Karpas-422 (cell line): ENCODE data around the gene CAMSAP2. TPM values are rescaled to one million over a fixed set of nuclear protein-coding genes. Genes with fewer than 3 reads are reported as not detected.
A peak's percentile ranks its signal among the peaks of the same experiment; 100 is the strongest.
"Not testable (repeated sequence)": the region's sequence is repeated elsewhere in the genome, so short reads cannot be mapped to it uniquely, and the experiment has no call there.

Source experiments
- DNase-seq: peaks from one replicate; pipeline ENCODE4 v3.0.0-alpha.2; 2015
- H2AFZ ChIP-seq: fragments of 200-600 bp; sonication (generic); 2 replicates; pipeline ENCODE4 v1.6.1; 2014; ENCODE audit warnings: antibody characterized with exemption, low read length, mixed read lengths
- H3K27ac ChIP-seq: fragments of 200-600 bp; sonication (generic); 2 replicates; pipeline ENCODE4 v1.5.1; 2014; ENCODE audit warnings: mild to moderate bottlenecking, low read length, moderate library complexity
- H3K27me3 ChIP-seq: fragments of 200-600 bp; sonication (generic); 2 replicates; pipeline ENCODE4 v1.6.1; 2014; ENCODE audit warnings: low read length, mixed read lengths
- H3K36me3 ChIP-seq: fragments of 200-600 bp; sonication (generic); 2 replicates; pipeline ENCODE4 v1.6.1; 2014; ENCODE audit warnings: low read length, mixed read lengths; ENCODE audit not compliant: insufficient read depth
- H3K4me1 ChIP-seq: fragments of 200-600 bp; sonication (generic); 2 replicates; pipeline ENCODE4 v1.6.1; 2014; ENCODE audit warnings: mild to moderate bottlenecking, low read length, mixed read lengths
- H3K4me2 ChIP-seq: fragments of 200-600 bp; sonication (generic); 2 replicates; pipeline ENCODE4 v1.6.1; 2014; ENCODE audit warnings: low read length, low read depth, mild to moderate bottlenecking; ENCODE audit not compliant: poor library complexity, severe bottlenecking
- H3K4me3 ChIP-seq: fragments of 200-600 bp; sonication (generic); 2 replicates; pipeline ENCODE4 v1.5.1; 2014; ENCODE audit warnings: mild to moderate bottlenecking, antibody characterized with exemption, low read length, mixed read lengths
- H3K79me2 ChIP-seq: fragments of 200-600 bp; sonication (generic); 2 replicates; pipeline ENCODE4 v1.6.1; 2014; ENCODE audit warnings: mild to moderate bottlenecking, low read length, mixed read lengths
- H3K9ac ChIP-seq: fragments of 200-600 bp; sonication (generic); 2 replicates; pipeline ENCODE4 v1.6.0; 2014; ENCODE audit warnings: low read length
- H3K9me2 ChIP-seq: fragments of 200-600 bp; sonication (generic), shearing (Covaris generic); replicated peaks from 2 replicates; pipeline ENCODE4 v1.6.0; 2014; ENCODE audit warnings: mild to moderate bottlenecking, low read length, moderate library complexity; ENCODE audit not compliant: insufficient read depth
- H3K9me3 ChIP-seq: fragments of 300-700, 200-600 bp; sonication (generic); 2 replicates; pipeline ENCODE4 v1.6.1; 2014; ENCODE audit warnings: low read length, mixed read lengths
- H4K20me1 ChIP-seq: fragments of 200-600 bp; sonication (generic); 2 replicates; pipeline ENCODE4 v1.6.1; 2014; ENCODE audit warnings: mild to moderate bottlenecking, antibody characterized with exemption, low read length, low read depth; ENCODE audit not compliant: insufficient read depth
- total RNA-seq: library from RNA; depleted of rRNA; stranded (reverse); fragments of >200 nt; shearing (Covaris generic); gene quantifications from 2 replicates; pipeline ENCODE4 v1.2.3, GENCODE V29; 2014; ENCODE audit warnings: low replicate concordance

Gene CAMSAP2
- total RNA-seq, 1 experiment from 2014 or later: 56.5 TPM

- Histone ChIP-seq H3K4me2 (peak overlapping the region; percentile 84), H2AFZ (no peak overlapping the region), H3K9me3 (no peaks in the 10 kb centered on the region)
Observed at GRCh38 chr1:200740571-200741208, 2.0 kb downstream of the CAMSAP2 start.

GRCh38 chr1:200741551-200742207 lies 3.0 kb downstream of the CAMSAP2 start:
- H3K9me3 ChIP-seq: no peaks in the 10 kb centered on the region
- peak overlapping the region; percentile 81 for H3K9ac ChIP-seq
- no peak overlapping the region for H2AFZ ChIP-seq
- H3K4me2 ChIP-seq: peak overlapping the region; percentile 84
- H3K9me2 ChIP-seq: no peaks in the 10 kb centered on the region
- peaks cover 26% of the 10 kb centered on the region for H3K36me3 ChIP-seq
- peak overlapping the region; percentile 77 for H3K4me3 ChIP-seq
- peaks cover 57% of the 10 kb centered on the region for H3K4me1 ChIP-seq
- peak; percentile 89 for DNase-seq
- H3K27me3 ChIP-seq: no peaks in the 10 kb centered on the region
- H3K79me2 ChIP-seq: peaks cover 73% of the 10 kb centered on the region
- H3K27ac ChIP-seq: peak overlapping the region; percentile 98
- H4K20me1 ChIP-seq: no peaks in the 10 kb centered on the region

More at GRCh38 chr1:200740571-200741208, 2.0 kb downstream of the CAMSAP2 start:
- peak overlapping the region; percentile 98 for H3K27ac ChIP-seq
- H3K79me2 ChIP-seq: peaks cover 63% of the 10 kb centered on the region
- H3K4me1 ChIP-seq: peaks cover 50% of the 10 kb centered on the region
- H3K36me3 ChIP-seq: peaks cover 19% of the 10 kb centered on the region
- peak overlapping the region; percentile 77 for H3K4me3 ChIP-seq
- H3K9me2 ChIP-seq: no peaks in the 10 kb centered on the region
- no peaks in the 10 kb centered on the region for H4K20me1 ChIP-seq
- no peaks in the 10 kb centered on the region for H3K27me3 ChIP-seq
- DNase-seq: peak; percentile 58
- H3K9ac ChIP-seq: peak overlapping the region; percentile 81

- no peak for DNase-seq
- H3K27ac ChIP-seq: peak overlapping the region; percentile 98
- no peaks in the 10 kb centered on the region for H3K27me3 ChIP-seq
- peaks cover 8% of the 10 kb centered on the region; the same call in 1 of the 2 replicates for H4K20me1 ChIP-seq
- H3K4me1 ChIP-seq: peaks cover 67% of the 10 kb centered on the region
- H3K4me2 ChIP-seq: peak overlapping the region; percentile 56
- no peak overlapping the region; the same call in 1 of the 2 replicates for H3K9ac ChIP-seq
- H3K9me3 ChIP-seq: no peaks in the 10 kb centered on the region
- H3K4me3 ChIP-seq: peak overlapping the region; percentile 26
- peaks cover 46% of the 10 kb centered on the region for H3K36me3 ChIP-seq
- H2AFZ ChIP-seq: no peak overlapping the region
- H3K79me2 ChIP-seq: peaks cover 94% of the 10 kb centered on the region
- H3K9me2 ChIP-seq: no peaks in the 10 kb centered on the region
Observed at GRCh38 chr1:200744143-200744542, 5.5 kb downstream of the CAMSAP2 start.

GRCh38 chr1:200749090-200749489 lies 10.4 kb downstream of the CAMSAP2 start:
- Histone ChIP-seq H3K9me2 (no peaks in the 10 kb centered on the region), H3K4me3 (no peak overlapping the region), H3K27ac (peak overlapping the region; percentile 14), H2AFZ (no peak overlapping the region), H3K4me2 (no peak overlapping the region), H3K9ac (no peak overlapping the region), H3K27me3 (no peaks in the 10 kb centered on the region), H3K4me1 (peaks cover 45% of the 10 kb centered on the region), H3K79me2 (peaks cover 98% of the 10 kb centered on the region), H3K9me3 (no peaks in the 10 kb centered on the region), H4K20me1 (peaks cover 9% of the 10 kb centered on the region; the same call in 1 of the 2 replicates), H3K36me3 (peaks cover 47% of the 10 kb centered on the region)
- no peak for DNase-seq

- not testable (repeated sequence) for H3K27ac ChIP-seq, H4K20me1 ChIP-seq, H3K9me2 ChIP-seq, H3K9ac ChIP-seq, H3K9me3 ChIP-seq, DNase-seq, H3K4me2 ChIP-seq, H3K4me3 ChIP-seq, H2AFZ ChIP-seq, H3K27me3 ChIP-seq
- peaks cover 30% of the 10 kb centered on the region for H3K4me1 ChIP-seq
- peaks cover 42% of the 10 kb centered on the region for H3K36me3 ChIP-seq
- H3K79me2 ChIP-seq: peaks cover 97% of the 10 kb centered on the region
Observed at GRCh38 chr1:200750749-200751148, 12.1 kb downstream of the CAMSAP2 start.

GRCh38 chr1:200751717-200752116 lies 13.0 kb downstream of the CAMSAP2 start:
- H3K79me2 ChIP-seq: peaks cover 97% of the 10 kb centered on the region
- H3K9me3 ChIP-seq: no peaks in the 10 kb centered on the region
- H3K27ac ChIP-seq: no peak overlapping the region
- H3K4me3 ChIP-seq: no peak overlapping the region
- no peak overlapping the region for H2AFZ ChIP-seq
- no peaks in the 10 kb centered on the region for H3K27me3 ChIP-seq
- no peaks in the 10 kb centered on the region for H3K9me2 ChIP-seq
- no peak overlapping the region for H3K9ac ChIP-seq
- peaks cover 25% of the 10 kb centered on the region for H3K4me1 ChIP-seq
- no peak for DNase-seq
- H3K4me2 ChIP-seq: no peak overlapping the region
- peaks cover 9% of the 10 kb centered on the region; the same call in 1 of the 2 replicates for H4K20me1 ChIP-seq
- peaks cover 37% of the 10 kb centered on the region for H3K36me3 ChIP-seq

- Histone ChIP-seq H3K9me3 (no peaks in the 10 kb centered on the region), H3K4me3 (no peak overlapping the region), H3K9ac (no peak overlapping the region), H3K4me2 (no peak overlapping the region), H3K79me2 (peaks cover 97% of the 10 kb centered on the region), H3K36me3 (peaks cover 30% of the 10 kb centered on the region), H3K27me3 (no peaks in the 10 kb centered on the region), H4K20me1 (0 out of 2 replicates have a peak, but pooled peaks cover 5% of the 10 kb centered on the region), H2AFZ (no peak overlapping the region), H3K27ac (no peak overlapping the region), H3K4me1 (peaks cover 26% of the 10 kb centered on the region), H3K9me2 (no peaks in the 10 kb centered on the region)
- no peak for DNase-seq
Observed at GRCh38 chr1:200753650-200754198, 15.0 kb downstream of the CAMSAP2 start.

GRCh38 chr1:200755456-200755855 lies 16.8 kb downstream of the CAMSAP2 start:
- H3K4me3 ChIP-seq: no peak overlapping the region
- no peaks in the 10 kb centered on the region for H4K20me1 ChIP-seq
- H3K4me1 ChIP-seq: peaks cover 17% of the 10 kb centered on the region
- no peak for DNase-seq
- no peaks in the 10 kb centered on the region for H3K9me2 ChIP-seq
- no peak overlapping the region for H3K4me2 ChIP-seq
- no peak overlapping the region for H2AFZ ChIP-seq
- no peaks in the 10 kb centered on the region for H3K27me3 ChIP-seq
- no peak overlapping the region for H3K9ac ChIP-seq
- no peaks in the 10 kb centered on the region for H3K9me3 ChIP-seq
- H3K27ac ChIP-seq: no peak overlapping the region
- H3K36me3 ChIP-seq: peaks cover 30% of the 10 kb centered on the region
- peaks cover 97% of the 10 kb centered on the region for H3K79me2 ChIP-seq
